Measurements from ENCODE around the gene RENBP. TPM values are rescaled to one million over a fixed set of nuclear protein-coding genes. Genes with fewer than 3 reads are reported as not detected.
A peak's percentile ranks its signal among the peaks of the same experiment; 100 is the strongest.
"Not testable (repeated sequence)": the region's sequence is repeated elsewhere in the genome, so short reads cannot be mapped to it uniquely, and the experiment has no call there.

The RENBP gene
- 10 to 100 TPM; 11.6 to 13.9 TPM for total RNA-seq

GRCh38 chrX:153944140-153944799, at the start of gene RENBP:
TSS of gene RENBP (minus strand) at chrX:153944643. CDS start at chrX:153944610, 33 bp downstream.
- Mint-ChIP-seq H3K36me3 (ENCODE audit: insufficient read depth in 2 of 2) (no peaks in the 10 kb centered on the region), H3K27ac (peak within 1 kb of the TSS; percentile 70), H3K27me3 (ENCODE audit: low read depth) (no peaks in the 10 kb centered on the region), H3K9me3 (no peaks in the 10 kb centered on the region), H3K4me1 (ENCODE audit: low read depth) (peaks cover 41% of the 10 kb centered on the region), H3K4me3 (peak within 1 kb of the TSS; percentile 91 to 92)
- peak; percentile 45 to 54 for DNase-seq
- ATAC-seq (replicated peaks in 1 of 2) = peak; percentile 36 to 52

GRCh38 chrX:153993978-153994377, 49.5 kb upstream of the RENBP start:
- Mint-ChIP-seq H3K4me3 (no peak overlapping the region), H3K27ac (no peak overlapping the region), H3K27me3 (ENCODE audit: low read depth) (no peaks in the 10 kb centered on the region), H3K9me3 (no peaks in the 10 kb centered on the region), H3K4me1 (ENCODE audit: low read depth) (peaks cover 11% of the 10 kb centered on the region), H3K36me3 (ENCODE audit: insufficient read depth in 2 of 2) (peaks cover 4% of the 10 kb centered on the region in 2 donors)
- no peak for DNase-seq
- ATAC-seq (replicated peaks in 1 of 2) = no peak

DNA sequence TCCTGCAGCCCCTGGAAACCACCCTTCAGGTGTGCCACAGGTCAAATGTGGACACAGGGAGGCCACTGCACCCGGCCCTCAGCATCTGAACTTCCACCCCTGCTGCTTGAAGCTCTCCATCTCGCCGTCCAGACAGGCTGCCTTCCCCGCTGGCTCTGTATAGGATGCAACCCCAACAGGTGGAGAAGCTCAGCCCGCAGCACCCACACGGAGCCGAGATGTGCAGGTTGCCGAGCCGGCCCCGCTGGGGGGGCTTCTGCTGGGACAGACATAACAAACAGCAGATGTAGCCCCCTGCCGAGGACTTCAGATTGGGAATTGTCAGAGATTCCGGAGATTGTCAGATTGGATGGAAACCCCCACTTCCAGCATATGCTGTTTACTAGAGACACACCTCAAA, 48.6 kb upstream of the RENBP start:
- peaks cover 11% of the 10 kb centered on the region for H3K4me1 Mint-ChIP-seq (ENCODE audit: low read depth)
- peaks cover 4% of the 10 kb centered on the region in 2 donors for H3K36me3 Mint-ChIP-seq (ENCODE audit: insufficient read depth in 2 of 2)
- no peaks in the 10 kb centered on the region for H3K9me3 Mint-ChIP-seq
- H3K27ac Mint-ChIP-seq = no peak overlapping the region
- no peak for ATAC-seq (replicated peaks in 1 of 2)
- no peak for DNase-seq
- H3K4me3 Mint-ChIP-seq = no peak overlapping the region
- no peaks in the 10 kb centered on the region for H3K27me3 Mint-ChIP-seq (ENCODE audit: low read depth)

GRCh38 chrX:153992180-153992579, 47.7 kb upstream of the RENBP start:
- no peak overlapping the region for H3K27ac Mint-ChIP-seq

DNA sequence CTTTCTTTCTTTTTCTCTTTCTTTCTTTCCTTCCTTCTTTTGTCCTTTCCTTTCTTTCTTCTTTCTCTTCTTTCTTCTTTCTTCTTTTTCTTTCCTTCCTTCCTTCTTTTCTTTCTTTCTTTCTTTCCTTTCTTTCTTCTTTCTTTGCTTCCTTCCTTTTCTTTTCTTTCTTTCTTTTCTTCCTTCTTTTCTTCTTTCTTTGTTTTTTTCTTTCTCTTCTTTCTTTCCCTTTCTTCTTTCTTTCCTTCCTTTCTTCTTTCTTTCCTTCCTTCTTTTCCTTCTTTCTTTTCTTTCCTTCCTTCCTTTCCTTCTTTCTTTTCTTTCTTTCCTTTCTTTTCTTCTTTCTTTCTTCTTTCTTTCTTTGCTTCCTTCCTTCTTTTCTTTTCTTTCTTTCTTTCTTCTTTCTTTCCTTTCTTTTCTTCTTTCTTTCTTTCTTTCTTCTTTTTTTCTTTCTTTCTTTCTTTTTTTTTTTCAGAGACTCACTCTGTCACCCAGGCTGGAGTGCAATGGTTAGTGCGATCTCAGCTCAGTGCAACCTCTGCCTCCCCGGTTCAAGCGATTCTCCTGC, 46.7 kb upstream of the RENBP start:
- H3K27ac Mint-ChIP-seq = peak overlapping the region; percentile 91
- H3K4me1 Mint-ChIP-seq (ENCODE audit: low read depth) = peaks cover 11% of the 10 kb centered on the region
- no peaks in the 10 kb centered on the region for H3K9me3 Mint-ChIP-seq
- H3K27me3 Mint-ChIP-seq (ENCODE audit: low read depth) = no peaks in the 10 kb centered on the region
- H3K36me3 Mint-ChIP-seq (ENCODE audit: insufficient read depth in 2 of 2) = peaks cover 4% of the 10 kb centered on the region in 2 donors
- ATAC-seq (replicated peaks in 1 of 2) (no peak), DNase-seq (no peak)
- H3K4me3 Mint-ChIP-seq = peak overlapping the region in 1 of 2 donors; percentile 74

More at GRCh38 chrX:153992180-153992579, 47.7 kb upstream of the RENBP start:
- ATAC-seq (replicated peaks in 1 of 2) (no peak), DNase-seq (no peak)
- no peaks in the 10 kb centered on the region for H3K27me3 Mint-ChIP-seq (ENCODE audit: low read depth)
- H3K36me3 Mint-ChIP-seq (ENCODE audit: insufficient read depth in 2 of 2) = peaks cover 4% of the 10 kb centered on the region in 2 donors
- H3K4me3 Mint-ChIP-seq = no peak overlapping the region
- no peaks in the 10 kb centered on the region for H3K9me3 Mint-ChIP-seq
- H3K4me1 Mint-ChIP-seq (ENCODE audit: low read depth) = peaks cover 11% of the 10 kb centered on the region

DNA sequence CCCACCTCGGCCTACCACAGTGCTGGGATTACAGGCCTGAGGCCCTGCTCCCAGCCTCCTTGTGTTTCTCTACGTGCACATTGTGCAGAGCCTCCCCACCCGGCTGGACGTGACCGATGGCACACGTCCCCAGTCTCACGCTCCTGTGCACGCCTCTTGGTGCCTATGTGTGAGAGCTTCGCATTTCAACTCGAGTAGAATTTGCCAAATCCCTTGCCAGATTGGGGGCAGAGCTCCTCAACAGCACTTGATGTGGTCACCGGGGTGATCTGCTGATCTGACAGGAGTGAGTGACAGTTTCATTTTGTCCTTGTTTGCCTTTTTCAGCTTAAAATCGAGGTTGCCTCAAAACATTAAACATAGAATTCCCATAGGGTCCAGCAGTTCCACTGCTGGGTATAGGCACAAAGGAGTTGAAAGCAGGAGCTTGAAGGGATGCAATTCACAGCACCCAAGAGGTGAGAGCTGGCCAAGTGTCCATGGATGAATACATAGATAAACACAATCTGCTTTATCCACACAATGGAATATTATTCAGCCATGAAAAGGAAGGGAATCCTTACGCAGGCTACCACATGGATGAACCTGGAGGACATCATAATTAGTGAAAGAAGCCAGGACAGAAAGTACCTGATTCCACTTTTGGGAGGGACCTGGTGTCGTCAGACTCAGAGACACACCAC, 45.7 kb upstream of the RENBP start:
- ATAC-seq (replicated peaks in 1 of 2) (no peak), DNase-seq (no peak)
- Mint-ChIP-seq H3K36me3 (ENCODE audit: insufficient read depth in 2 of 2) (peaks cover 4% of the 10 kb centered on the region in 2 donors), H3K4me3 (peak overlapping the region; percentile 70 to 71), H3K27ac (peak overlapping the region; percentile 68), H3K9me3 (no peaks in the 10 kb centered on the region), H3K27me3 (ENCODE audit: low read depth) (no peaks in the 10 kb centered on the region), H3K4me1 (ENCODE audit: low read depth) (peaks cover 13% of the 10 kb centered on the region)

- H3K36me3 Mint-ChIP-seq (ENCODE audit: insufficient read depth in 2 of 2) = peaks cover 4% of the 10 kb centered on the region in 2 donors
- no peaks in the 10 kb centered on the region for H3K9me3 Mint-ChIP-seq
- no peak overlapping the region for H3K27ac Mint-ChIP-seq
- H3K27me3 Mint-ChIP-seq (ENCODE audit: low read depth) = no peaks in the 10 kb centered on the region
- peaks cover 26% of the 10 kb centered on the region for H3K4me1 Mint-ChIP-seq (ENCODE audit: low read depth)
- ATAC-seq (replicated peaks in 1 of 2) (no peak), DNase-seq (no peak)
- no peak overlapping the region for H3K4me3 Mint-ChIP-seq
Observed at GRCh38 chrX:153988493-153988892, 44.0 kb upstream of the RENBP start.

DNA sequence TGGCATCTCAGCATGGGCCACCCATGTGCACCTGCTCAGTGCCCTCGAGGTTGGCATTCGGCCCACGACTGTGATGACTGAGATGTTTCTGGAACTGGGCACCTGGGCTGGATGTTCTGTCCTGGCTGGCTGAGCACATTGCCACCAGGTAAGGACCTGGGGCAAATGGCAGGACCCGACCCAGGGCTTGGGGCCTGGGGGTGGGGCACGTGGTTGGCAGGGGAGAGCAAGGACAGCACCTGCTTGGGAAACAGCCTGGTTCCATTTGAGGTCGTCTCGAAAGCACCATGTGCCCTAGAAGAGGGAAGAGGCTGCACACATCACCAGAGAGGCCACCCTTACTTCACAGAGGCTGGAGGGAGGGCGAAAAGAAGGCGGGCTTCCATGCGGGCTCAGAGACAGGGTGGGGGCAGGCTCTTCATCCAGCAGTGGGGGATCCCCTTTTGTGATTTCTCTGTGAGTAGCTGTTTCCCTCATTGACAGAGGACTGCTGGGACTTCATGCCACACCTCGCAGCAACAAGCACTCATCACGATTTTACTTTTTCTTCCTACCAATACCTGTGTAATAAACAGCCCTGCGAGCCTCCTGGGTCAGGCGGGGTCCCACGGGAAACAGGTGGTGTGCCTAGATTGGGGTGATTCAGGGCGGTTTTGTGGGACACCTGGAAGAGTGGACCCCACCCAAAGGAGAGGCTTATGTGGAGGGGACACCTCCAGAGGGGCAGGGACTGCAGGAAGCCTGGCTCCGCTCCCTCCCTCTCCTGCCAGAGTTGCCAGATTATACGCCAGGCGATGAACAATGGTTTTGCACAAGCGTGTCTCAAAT, 40.1 kb upstream of the RENBP start:
- Mint-ChIP-seq H3K36me3 (ENCODE audit: insufficient read depth in 2 of 2) (no peaks in the 10 kb centered on the region), H3K4me1 (ENCODE audit: low read depth) (peaks cover 46% of the 10 kb centered on the region), H3K9me3 (no peaks in the 10 kb centered on the region), H3K4me3 (peak overlapping the region; percentile 84 to 91), H3K27ac (peak overlapping the region; percentile 96), H3K27me3 (ENCODE audit: low read depth) (no peaks in the 10 kb centered on the region)
- DNase-seq (peak; percentile 53), ATAC-seq (replicated peaks in 1 of 2) (peak; percentile 53 to 55)

DNA sequence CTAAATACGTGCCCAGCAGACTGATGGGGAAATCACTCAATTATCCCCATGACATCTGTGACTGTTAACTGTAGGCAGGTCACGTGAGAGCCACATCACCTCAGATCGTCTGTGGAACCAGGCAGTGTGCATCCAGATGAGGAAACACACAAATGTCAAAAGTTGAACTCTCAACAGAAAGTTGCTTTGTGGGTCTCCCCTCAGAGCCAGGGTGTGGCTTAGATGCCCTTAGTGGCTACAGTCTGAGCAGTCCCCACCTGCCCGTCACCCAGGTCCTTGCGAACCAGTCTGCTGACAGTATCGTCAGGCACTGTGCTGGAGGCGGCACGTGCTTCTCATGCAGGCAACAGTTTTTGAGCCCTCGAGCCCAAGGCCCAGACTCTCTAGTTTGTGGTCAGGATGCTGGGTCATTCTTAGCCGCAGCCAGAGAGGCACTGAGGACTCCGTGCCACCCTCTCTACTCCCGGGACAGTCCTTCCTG, 38.9 kb upstream of the RENBP start:
- H3K27ac Mint-ChIP-seq = peak overlapping the region; percentile 86
- no peaks in the 10 kb centered on the region for H3K27me3 Mint-ChIP-seq (ENCODE audit: low read depth)
- no peak for DNase-seq
- no peaks in the 10 kb centered on the region for H3K9me3 Mint-ChIP-seq
- peak in 1 of 2 donors; percentile 7 for ATAC-seq (replicated peaks in 1 of 2)
- H3K4me1 Mint-ChIP-seq (ENCODE audit: low read depth) = peaks cover 43% of the 10 kb centered on the region
- H3K36me3 Mint-ChIP-seq (ENCODE audit: insufficient read depth in 2 of 2) = no peaks in the 10 kb centered on the region
- H3K4me3 Mint-ChIP-seq = peak overlapping the region; percentile 60 to 87

GRCh38 chrX:153981771-153982533, 37.5 kb upstream of the RENBP start:
- H3K9me3 Mint-ChIP-seq = no peaks in the 10 kb centered on the region
- H3K4me3 Mint-ChIP-seq = peak overlapping the region; percentile 60 to 87
- H3K36me3 Mint-ChIP-seq (ENCODE audit: insufficient read depth in 2 of 2) = no peaks in the 10 kb centered on the region
- ATAC-seq (replicated peaks in 1 of 2) (peak; percentile 48 to 52), DNase-seq (peak; percentile 52 to 68)
- peak overlapping the region; percentile 97 for H3K27ac Mint-ChIP-seq
- H3K27me3 Mint-ChIP-seq (ENCODE audit: low read depth) = no peaks in the 10 kb centered on the region
- peaks cover 43% of the 10 kb centered on the region for H3K4me1 Mint-ChIP-seq (ENCODE audit: low read depth)

DNA sequence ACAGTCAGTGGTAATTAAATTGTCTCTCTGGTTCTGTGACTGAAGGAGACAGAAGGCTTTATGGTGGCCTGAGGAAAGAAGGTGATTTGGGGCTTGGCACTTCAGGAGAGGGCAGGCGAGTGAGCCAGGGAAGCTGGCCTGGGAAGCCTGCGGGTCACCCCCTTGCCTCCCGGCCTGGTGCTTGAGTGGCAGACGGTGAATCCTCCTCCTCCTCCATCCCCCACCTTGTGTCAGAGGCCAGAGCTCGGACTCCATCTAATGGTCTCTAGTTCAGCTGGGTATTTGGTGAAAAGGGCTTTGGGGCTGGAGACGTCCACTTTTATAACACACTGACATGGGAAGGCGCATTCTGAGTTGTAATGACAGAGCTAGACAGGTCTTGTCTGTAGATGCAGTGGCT, 36.8 kb upstream of the RENBP start:
- no peak for ATAC-seq (replicated peaks in 1 of 2)
- Mint-ChIP-seq H3K4me3 (peak overlapping the region; percentile 60 to 87), H3K9me3 (no peaks in the 10 kb centered on the region), H3K27ac (peak overlapping the region; percentile 97), H3K4me1 (ENCODE audit: low read depth) (peaks cover 43% of the 10 kb centered on the region), H3K27me3 (ENCODE audit: low read depth) (peaks cover under 1% of the 10 kb centered on the region), H3K36me3 (ENCODE audit: insufficient read depth in 2 of 2) (no peaks in the 10 kb centered on the region)
- DNase-seq = no peak

- DNase-seq; H3K36me3 Mint-ChIP-seq (ENCODE audit: insufficient read depth in 2 of 2); H3K9me3 Mint-ChIP-seq; H3K27me3 Mint-ChIP-seq (ENCODE audit: low read depth): not testable (repeated sequence)
- Mint-ChIP-seq H3K27ac (peak overlapping the region; percentile 86), H3K4me1 (ENCODE audit: low read depth) (peaks cover 48% of the 10 kb centered on the region), H3K4me3 (peak overlapping the region; percentile 60 to 87)
- peak; percentile 51 to 53 for ATAC-seq (replicated peaks in 1 of 2)
Observed at GRCh38 chrX:153980394-153980793, 36.0 kb upstream of the RENBP start.

Measured in activated T-cell treated with anti-CD3 and anti-CD28 coated beads, Interleukin-2, amount 50 U/mL, for 72 hours (primary cell).